HG03571 (cell line): ENCODE data around the gene DCAF15.
"Not testable (repeated sequence)": the region's sequence is repeated elsewhere in the genome, so short reads cannot be mapped to it uniquely, and the experiment has no call there.

Source experiments
- ATAC-seq: cut with Tn5 transposase; IDR thresholded peaks from one replicate; pipeline ENCODE4 v1.9.1; 2021; ENCODE audit not compliant: unreplicated experiment

The DCAF15 gene

GRCh38 chr19:13959141-13959961, 7.0 kb downstream of the DCAF15 start:
- no peak for ATAC-seq

DNA sequence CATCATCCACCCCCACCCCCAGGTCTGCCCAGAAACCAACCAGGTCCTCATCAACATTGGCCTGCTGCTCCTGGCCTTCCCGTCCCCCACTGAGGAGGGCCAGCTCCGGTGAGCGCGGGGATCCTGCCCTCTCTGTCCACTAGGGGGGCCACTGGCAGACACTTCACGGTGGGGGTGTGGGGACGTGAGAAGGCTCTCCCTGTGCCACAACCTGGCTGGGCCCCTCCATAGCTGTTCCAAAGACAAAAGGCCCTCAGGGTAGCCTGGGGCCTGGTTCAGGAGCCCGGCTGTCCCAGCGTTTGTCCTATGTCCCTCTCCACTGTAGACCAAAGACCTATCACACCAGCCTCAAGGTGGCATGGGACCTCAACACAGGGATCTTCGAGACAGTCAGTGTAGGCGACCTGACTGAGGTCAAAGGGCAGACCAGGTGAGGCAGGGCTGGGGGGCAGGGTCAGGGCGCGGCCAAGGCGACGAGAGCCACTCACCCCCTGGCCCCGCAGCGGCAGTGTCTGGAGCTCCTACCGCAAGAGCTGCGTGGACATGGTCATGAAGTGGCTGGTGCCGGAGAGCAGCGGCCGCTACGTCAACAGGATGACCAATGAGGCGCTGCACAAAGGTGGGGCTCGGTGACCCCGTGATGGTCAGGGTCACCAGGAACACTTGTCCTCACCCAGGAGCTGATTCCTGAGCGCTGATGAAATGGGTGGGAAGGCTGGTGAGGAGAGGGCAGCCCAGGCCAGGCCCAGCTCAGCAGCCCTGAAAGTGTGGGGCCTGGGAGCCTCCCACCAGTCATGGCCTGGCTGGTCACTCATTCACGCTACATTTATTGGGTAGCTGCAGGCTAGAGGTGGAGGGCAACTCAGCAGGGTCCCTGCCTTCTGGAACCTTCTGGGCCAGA, 7.9 kb downstream of the DCAF15 start:
- ATAC-seq = no peak

GRCh38 chr19:13960863-13961784, 8.8 kb downstream of the DCAF15 start:
- no peak for ATAC-seq

DNA sequence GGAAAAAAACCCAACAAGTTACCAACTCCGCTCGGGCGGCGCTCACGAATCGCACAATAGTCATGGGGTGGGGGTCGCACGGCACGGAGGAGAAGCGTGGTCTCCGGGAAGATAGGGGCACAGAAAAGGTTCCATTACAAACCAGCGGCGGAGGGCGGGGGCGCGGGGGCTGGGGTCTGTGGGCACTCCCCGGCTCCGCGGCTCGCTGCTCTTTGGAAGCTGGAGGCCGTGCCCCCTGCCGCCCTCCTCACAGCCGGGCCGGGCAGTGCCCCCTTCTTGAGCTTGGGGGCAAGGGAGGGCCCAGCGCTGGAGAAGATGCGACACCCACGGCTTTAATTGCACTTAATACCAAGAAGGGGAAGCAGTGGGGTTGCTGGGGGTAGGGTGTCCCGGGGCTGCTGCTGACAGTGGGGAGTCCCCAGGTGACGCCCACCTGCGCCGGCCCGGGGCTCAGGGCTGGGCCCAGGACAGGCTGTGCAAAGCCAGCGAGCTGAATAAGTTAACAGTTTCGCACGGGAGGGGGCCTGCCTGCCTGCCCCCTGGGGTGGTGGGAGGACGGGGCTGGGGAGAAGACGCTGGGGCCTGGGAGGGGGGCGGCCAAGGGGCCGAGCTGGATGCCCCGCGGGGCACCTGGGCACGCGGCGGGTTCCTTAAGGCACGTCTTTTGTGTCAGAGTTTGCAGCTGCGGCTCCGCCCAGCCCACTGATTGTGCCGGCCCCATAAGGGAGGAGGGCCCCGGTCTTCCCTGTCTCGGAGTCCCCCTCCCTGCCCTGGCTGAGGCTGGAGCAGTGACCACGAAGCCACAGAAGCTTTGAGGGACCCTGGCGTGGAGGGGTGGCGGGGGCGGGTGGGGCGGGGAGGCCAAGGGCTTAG, 9.8 kb downstream of the DCAF15 start:
- no peak for ATAC-seq

DNA sequence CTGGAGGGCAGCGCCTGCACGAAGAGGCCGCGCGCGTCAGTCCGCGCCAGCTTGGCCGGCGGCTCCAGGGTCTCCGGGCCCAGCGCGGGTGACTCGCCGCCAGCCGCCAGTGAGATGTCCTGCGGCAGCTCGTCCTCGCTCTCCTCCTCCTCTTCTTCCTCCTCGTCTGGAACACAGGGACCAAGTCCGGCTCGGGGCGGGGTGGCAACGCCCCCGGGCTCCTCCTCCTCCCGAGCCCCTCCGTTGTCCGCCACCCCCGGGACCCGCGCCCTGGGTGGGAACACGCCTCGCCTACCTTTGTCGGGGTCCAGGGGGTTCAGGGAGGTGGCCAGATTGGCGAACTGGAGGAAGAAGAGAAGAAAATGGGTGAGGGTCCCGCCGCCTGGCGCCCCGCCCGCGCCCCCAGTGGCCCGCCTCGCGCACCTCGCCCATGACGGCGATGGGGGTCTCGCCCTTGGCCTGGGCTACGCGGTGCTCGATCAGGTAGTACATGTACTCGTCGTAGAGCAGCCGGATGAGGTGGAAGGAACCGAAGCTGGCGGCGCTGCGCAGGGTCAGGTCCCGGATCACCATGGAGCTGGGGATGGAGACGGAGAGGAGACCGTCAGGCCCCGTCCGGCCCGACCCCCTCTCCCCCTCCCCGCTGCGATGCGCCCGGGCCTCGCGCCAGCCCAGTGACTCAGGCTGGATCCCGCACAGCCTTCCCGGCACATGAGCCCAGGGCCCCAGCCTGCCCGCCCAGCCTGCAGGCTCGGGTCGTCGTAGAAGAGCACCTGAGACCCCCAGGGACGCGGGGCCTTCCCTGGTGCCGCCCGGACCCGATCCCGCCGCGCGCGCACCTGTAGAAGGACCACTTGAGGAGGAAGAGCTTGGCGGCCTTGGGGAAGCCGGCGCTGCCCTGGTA, 10.6 kb downstream of the DCAF15 start:
- no peak for ATAC-seq

GRCh38 chr19:13963603-13964105, 11.3 kb downstream of the DCAF15 start:
- no peak for ATAC-seq

DNA sequence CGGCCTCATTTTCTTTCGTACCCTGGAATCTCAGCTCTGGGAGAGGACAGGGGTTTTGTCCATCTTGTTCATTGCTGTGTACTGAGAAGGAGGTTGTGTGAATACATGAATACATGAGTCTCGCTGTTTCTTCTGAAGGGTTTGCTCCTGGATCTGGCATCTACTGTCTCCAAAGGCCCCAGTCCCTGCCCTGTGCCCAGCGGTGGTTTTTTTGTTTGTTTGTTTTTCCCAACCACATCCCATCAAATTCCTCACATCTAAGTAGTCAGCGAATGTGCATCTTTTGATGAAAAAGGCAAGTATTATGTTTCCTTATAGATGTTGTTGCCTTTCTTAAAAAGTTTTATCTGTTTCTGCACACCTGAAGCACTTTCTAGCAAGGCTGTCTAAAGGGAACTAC, 12.5 kb downstream of the DCAF15 start:
- ATAC-seq = no peak

- ATAC-seq = no peak
These were observed 13.1 kb downstream of the DCAF15 start for GRCh38 chr19:13965377-13965896.

GRCh38 chr19:13965926-13966683, 13.8 kb downstream of the DCAF15 start:
- no peak for ATAC-seq

- no peak for ATAC-seq
These were observed 14.4 kb downstream of the DCAF15 start for GRCh38 chr19:13966684-13967128.

DNA sequence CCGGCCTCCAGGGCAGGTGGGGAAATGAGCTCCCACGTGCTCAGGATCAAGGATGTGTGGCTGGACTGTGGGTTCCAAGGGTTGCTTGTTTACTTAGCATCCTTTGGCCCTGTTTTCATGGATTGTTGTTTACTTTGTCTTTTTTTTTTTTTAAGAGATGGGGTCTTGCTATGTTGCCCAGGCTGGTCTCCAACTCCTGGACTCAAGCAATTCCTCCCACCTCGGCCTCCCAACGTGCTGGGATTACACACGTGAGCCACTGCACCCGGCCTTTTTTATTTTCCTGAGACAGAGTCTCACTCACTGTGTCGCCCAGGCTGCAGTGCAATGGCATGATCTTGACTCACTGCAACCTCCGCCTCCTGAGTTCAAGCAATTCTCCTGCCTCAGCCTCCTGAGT, 14.9 kb downstream of the DCAF15 start:
- not testable (repeated sequence) for ATAC-seq

GRCh38 chr19:13968383-13968935, 16.1 kb downstream of the DCAF15 start:
- no peak for ATAC-seq

DNA sequence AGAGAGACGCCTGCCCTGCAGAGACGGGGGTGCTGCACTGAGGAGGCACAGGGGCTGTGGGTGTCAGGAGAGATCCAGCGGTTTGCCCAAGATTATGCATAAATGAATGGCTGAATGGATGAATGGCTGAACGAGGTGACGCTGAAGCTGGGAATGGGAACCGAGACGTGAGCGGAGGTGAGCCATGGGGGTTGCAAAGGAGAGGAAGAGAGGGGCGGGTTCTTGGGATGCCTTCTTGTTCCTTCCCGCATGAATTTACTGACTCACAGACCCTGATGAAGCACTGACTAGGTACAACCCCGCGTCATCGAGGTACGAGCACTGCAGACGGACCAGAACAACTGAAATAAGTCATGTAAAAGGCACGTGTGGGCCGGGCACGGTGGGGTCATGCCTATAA, 16.7 kb downstream of the DCAF15 start:
- ATAC-seq = no peak

GRCh38 chr19:13969897-13970296, 17.6 kb downstream of the DCAF15 start:
- no peak for ATAC-seq

- ATAC-seq = not testable (repeated sequence)
These were observed 19.6 kb downstream of the DCAF15 start for GRCh38 chr19:13971868-13972267.

DNA sequence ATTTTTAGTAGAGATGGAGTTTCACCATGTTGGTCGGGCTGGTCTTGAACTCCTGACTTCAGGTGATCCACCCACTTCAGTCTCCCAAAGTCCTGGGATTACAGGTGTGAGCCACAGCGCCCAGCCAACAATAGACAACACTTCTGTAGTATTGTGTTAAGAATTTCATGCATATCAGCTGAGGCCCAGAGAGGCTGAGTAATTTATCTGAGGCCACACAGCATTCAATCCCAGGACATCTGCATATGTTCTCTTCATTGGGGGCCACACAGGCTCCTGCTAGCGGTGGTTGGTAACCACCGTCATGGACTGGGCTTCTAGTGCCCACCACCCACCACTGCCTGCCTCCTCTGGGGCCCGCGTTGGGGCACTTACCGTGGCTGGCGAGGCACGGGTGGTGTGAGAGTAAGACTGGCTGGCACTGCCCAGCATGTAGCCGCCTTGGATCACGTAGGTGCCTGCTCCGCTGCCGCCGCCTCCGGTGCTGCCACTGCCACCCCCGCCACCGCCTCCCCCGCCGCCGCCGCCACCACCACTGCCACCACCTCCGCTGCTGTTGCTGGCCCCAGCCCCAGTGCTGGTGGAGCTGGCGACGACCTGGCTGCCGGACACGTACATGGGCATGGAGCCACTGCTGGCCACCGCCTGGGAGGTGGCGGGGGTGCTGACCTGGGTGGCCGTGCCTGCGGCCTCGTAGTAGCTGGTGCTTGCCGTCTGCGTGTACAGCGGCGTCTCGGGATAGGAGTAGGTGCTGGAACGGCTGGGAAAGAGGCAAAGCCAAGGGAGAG, 20.3 kb downstream of the DCAF15 start:
- ATAC-seq = no peak

GRCh38 chr19:13973479-13973878, 21.2 kb downstream of the DCAF15 start:
- ATAC-seq = not testable (repeated sequence)
